NCI-H2107 (cell line): ENCODE measurements around the gene MAP2K2.

ENCODE experiments used
- DNase-seq: peaks from one replicate; lab custom pipeline; 2025; lab: John Stamatoyannopoulos, UW

Gene MAP2K2

DNA sequence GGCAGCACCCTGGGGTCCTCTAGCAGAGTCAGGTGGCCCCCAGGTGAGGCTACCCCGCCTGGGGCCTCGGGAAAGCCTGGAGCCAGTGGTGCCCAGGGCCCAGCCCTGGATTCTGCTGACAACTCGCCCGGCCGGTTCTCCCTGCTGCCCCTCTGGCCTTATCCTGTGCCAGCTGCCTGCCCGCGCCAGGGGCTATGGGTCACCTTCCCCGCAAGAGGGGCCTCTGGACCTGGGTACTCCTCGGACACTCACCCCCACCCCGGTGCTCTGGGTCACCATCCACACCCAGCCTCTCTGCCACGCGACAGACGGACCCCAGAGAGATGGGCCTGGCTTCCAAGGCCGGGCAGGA is 81.2 kb downstream of the MAP2K2 start:
- no peak for DNase-seq

DNA sequence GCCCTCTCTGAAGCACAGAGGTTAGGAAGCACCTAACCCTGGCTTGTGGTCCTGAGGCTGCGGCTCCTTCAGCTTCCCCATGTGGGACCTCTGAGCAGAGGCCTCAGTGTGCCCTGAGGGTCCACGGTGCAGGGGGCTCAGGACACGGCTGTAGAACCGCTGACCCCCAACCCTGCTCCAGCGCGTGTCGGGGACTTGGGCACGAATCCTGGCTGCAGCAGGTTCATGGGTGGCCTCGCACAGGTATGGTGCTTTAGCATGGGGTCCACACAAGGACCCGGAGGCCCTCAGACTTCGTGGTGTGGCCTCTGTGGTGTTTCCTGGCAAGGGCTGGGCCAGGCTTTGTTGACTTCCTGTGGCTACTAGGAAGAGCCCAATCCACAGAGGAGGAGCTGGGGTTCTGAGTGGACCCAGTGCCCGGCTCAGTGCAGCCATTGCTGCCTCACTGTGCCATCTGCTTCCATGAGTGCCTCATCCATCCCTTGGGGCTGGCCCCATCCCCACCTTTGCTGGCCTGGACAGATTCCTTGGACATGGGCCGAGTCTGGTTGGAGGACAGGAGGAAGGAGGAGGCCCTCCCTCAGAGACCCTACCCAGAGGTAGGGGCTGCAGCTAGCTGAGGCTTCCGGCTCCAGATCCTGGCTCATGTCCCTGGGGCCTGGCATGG is 81.7 kb downstream of the MAP2K2 start:
- no peak for DNase-seq
